GM21786 (cell line): ENCODE data around the gene NR1H2.
"Not testable (repeated sequence)": the region's sequence is repeated elsewhere in the genome, so short reads cannot be mapped to it uniquely, and the experiment has no call there.

ENCODE experiments used
- ATAC-seq: cut with Tn5 transposase; IDR thresholded peaks from one replicate; pipeline ENCODE4 v1.9.1; 2021; ENCODE audit not compliant: unreplicated experiment

Gene NR1H2

GRCh38 chr19:50344661-50345318 lies 31.5 kb upstream of the NR1H2 start:
- peak; percentile 48 for ATAC-seq

- ATAC-seq: not testable (repeated sequence)
Observed at GRCh38 chr19:50347089-50347581, 29.1 kb upstream of the NR1H2 start.

- ATAC-seq: no peak
Observed at GRCh38 chr19:50349277-50350057, 26.8 kb upstream of the NR1H2 start.

- no peak for ATAC-seq
Observed at GRCh38 chr19:50352242-50352641, 24.0 kb upstream of the NR1H2 start.

- not testable (repeated sequence) for ATAC-seq
Observed at GRCh38 chr19:50353487-50353880, 22.8 kb upstream of the NR1H2 start.

GRCh38 chr19:50356691-50357177 lies 19.5 kb upstream of the NR1H2 start:
- ATAC-seq: no peak

GRCh38 chr19:50357178-50358100 lies 18.8 kb upstream of the NR1H2 start:
- ATAC-seq: no peak

- no peak for ATAC-seq
Observed at GRCh38 chr19:50358483-50359327, 17.6 kb upstream of the NR1H2 start.

GRCh38 chr19:50359328-50359818 lies 16.9 kb upstream of the NR1H2 start:
- ATAC-seq: no peak

- ATAC-seq: no peak
Observed at GRCh38 chr19:50361290-50362029, 14.8 kb upstream of the NR1H2 start.

GRCh38 chr19:50362030-50362412 lies 14.2 kb upstream of the NR1H2 start:
- ATAC-seq: no peak

GRCh38 chr19:50362656-50363424 lies 13.4 kb upstream of the NR1H2 start:
- ATAC-seq: no peak

- no peak for ATAC-seq
Observed at GRCh38 chr19:50365434-50366306, 10.6 kb upstream of the NR1H2 start, which contains the start of gene NAPSA. NAPSA (minus strand) TSS chr19:50365639; CDS start chr19:50365621, 18 bp downstream.

GRCh38 chr19:50368649-50369570 lies 7.3 kb upstream of the NR1H2 start:
- ATAC-seq: peak; percentile 52

- ATAC-seq: no peak
Observed at GRCh38 chr19:50371914-50372475, 4.3 kb upstream of the NR1H2 start.

- ATAC-seq: no peak
Observed at GRCh38 chr19:50377051-50377461, 799 bp downstream of the NR1H2 start.
